SK-N-SH (cell line): ENCODE measurements around the gene DPYSL5. TPM values are rescaled to one million over a fixed set of nuclear protein-coding genes. Genes with fewer than 3 reads are reported as not detected.

Experiments used
- CTCF ChIA-PET: fragments of 300-600, 350-600 bp; formaldehyde crosslinking; extraction: SDS; loops from one replicate; lab custom pipeline; 2021; lab: Yijun Ruan, JAX
- POLR2A ChIA-PET: fragments of 350-600 bp; sonication (Branson Sonifier 250); formaldehyde crosslinking; extraction: SDS; loops from one replicate; lab custom pipeline; 2020; ENCODE audit warnings: antibody characterized with exemption, inconsistent platforms; lab: Yijun Ruan, JAX
- DNase-seq: peaks from one replicate; pipeline ENCODE4 v3.0.0; 2012
- H2AFZ ChIP-seq: fragments of 200-600 bp; sonication (generic); 2 replicates; pipeline ENCODE4 v1.8.1; 2016; ENCODE audit warnings: antibody characterized with exemption, mild to moderate bottlenecking, low read depth
- H3F3A ChIP-seq: fragments of 200-600 bp; sonication (generic); replicated peaks from 2 replicates; pipeline ENCODE3; 2016; ENCODE audit warnings: antibody characterized with exemption, mild to moderate bottlenecking; ENCODE audit not compliant: insufficient read depth
- H3K27ac ChIP-seq, 2 experiments: fragments of 200-500 bp in 1 of 2; fragments of 200-600 bp in 1 of 2; sonication (Bioruptor generic) in 1 of 2; sonication (generic), shearing (Covaris generic) in 1 of 2; 2 replicates each; pipeline versions ENCODE4 v1.5.1 to v1.6.1; 2014 to 2016; ENCODE audit warnings: low read depth in 2 of 2, inconsistent platforms in 1 of 2, low read length in 1 of 2, mild to moderate bottlenecking in 1 of 2, mixed read lengths in 1 of 2
- H3K27me3 ChIP-seq: fragments of 200-600 bp; sonication (generic), shearing (Covaris generic); 2 replicates; pipeline ENCODE4 v1.6.1; 2016; ENCODE audit warnings: mixed run types; ENCODE audit not compliant: insufficient read depth
- H3K36me3 ChIP-seq, 2 experiments: fragments of 200-500 bp in 1 of 2; fragments of 200-600 bp in 1 of 2; sonication (Bioruptor generic) in 1 of 2; sonication (generic) in 1 of 2; replicated peaks in 1 of 2; 2 replicates each; pipeline versions ENCODE3 to v1.5.1; 2014 to 2016; ENCODE audit warnings: low read length in 1 of 2, mild to moderate bottlenecking in 1 of 2; ENCODE audit not compliant: insufficient read depth in 2 of 2, control insufficient read depth in 1 of 2
- H3K4me1 ChIP-seq, 2 experiments: fragments of 200-500 bp in 1 of 2; fragments of 200-600 bp in 1 of 2; sonication (Bioruptor generic) in 1 of 2; sonication (generic), shearing (Covaris generic) in 1 of 2; 2 replicates each; pipeline versions ENCODE4 v1.5.1 to v1.6.1; 2014 to 2016; ENCODE audit warnings: low read depth in 1 of 2, low read length in 1 of 2, mixed run types in 1 of 2; ENCODE audit not compliant: insufficient read depth in 2 of 2, control insufficient read depth in 1 of 2
- H3K4me2 ChIP-seq: fragments of 200-600 bp; sonication (generic), shearing (Covaris generic); 2 replicates; pipeline ENCODE4 v1.6.1; 2017; ENCODE audit warnings: mixed run types
- H3K4me3 ChIP-seq, 2 experiments: fragments of 200-500 bp in 1 of 2; fragments of 200-600 bp in 1 of 2; sonication (Bioruptor generic) in 1 of 2; sonication (generic), shearing (Covaris generic) in 1 of 2; 2 replicates each; pipeline versions ENCODE4 v1.5.1 to v1.8.1; 2014 to 2016; ENCODE audit warnings: low read depth in 2 of 2, inconsistent platforms in 1 of 2, low read length in 1 of 2, mild to moderate bottlenecking in 1 of 2, mixed read lengths in 1 of 2, moderate library complexity in 1 of 2
- H3K79me2 ChIP-seq: fragments of 200-600 bp; sonication (generic); 2 replicates; pipeline ENCODE4 v1.8.1; 2017; ENCODE audit warnings: mild to moderate bottlenecking; ENCODE audit not compliant: insufficient read depth
- H3K9ac ChIP-seq: fragments of 200-600 bp; sonication (generic); 2 replicates; pipeline ENCODE4 v1.6.1; 2017; ENCODE audit warnings: mixed run types
- H3K9me2 ChIP-seq: fragments of 200-600 bp; sonication (generic); 2 replicates; pipeline ENCODE4 v1.6.1; 2017; ENCODE audit warnings: mixed run types
- H3K9me3 ChIP-seq: fragments of 200-600 bp; sonication (generic); 2 replicates; pipeline ENCODE4 v1.6.1; 2017; ENCODE audit warnings: mixed run types, mild to moderate bottlenecking, moderate library complexity
- H4K20me1 ChIP-seq: fragments of 200-600 bp; sonication (generic); 2 replicates; pipeline ENCODE4 v1.6.1; 2017; ENCODE audit warnings: mild to moderate bottlenecking, mixed run types; ENCODE audit not compliant: insufficient read depth
- FOSL2 ChIP-seq: IDR thresholded peaks from 2 replicates; pipeline ENCODE4 v1.4.0; 2012; ENCODE audit warnings: low read depth, mild to moderate bottlenecking, moderate library complexity, borderline replicate concordance
- GABPA ChIP-seq: IDR thresholded peaks from 2 replicates; pipeline ENCODE4 v1.4.0; 2012; ENCODE audit warnings: low read depth, mild to moderate bottlenecking
- JUND ChIP-seq: IDR thresholded peaks from 2 replicates; pipeline ENCODE4 v1.4.0; 2012
- MXI1 ChIP-seq: IDR thresholded peaks from 2 replicates; pipeline ENCODE4 v1.6.1; 2012; ENCODE audit warnings: mild to moderate bottlenecking, low read depth, low read length, improper control_type of control experiment
- NFIC ChIP-seq: IDR thresholded peaks from 2 replicates; pipeline ENCODE4 v1.4.0; 2012; ENCODE audit warnings: borderline replicate concordance
- RAD21 ChIP-seq: IDR thresholded peaks from 2 replicates; pipeline ENCODE4 v1.6.1; 2012; ENCODE audit warnings: mild to moderate bottlenecking, low read length
- RXRA ChIP-seq: IDR thresholded peaks from 2 replicates; pipeline ENCODE4 v1.4.0; 2012; ENCODE audit warnings: low read depth, mild to moderate bottlenecking, borderline replicate concordance
- SMC3 ChIP-seq: IDR thresholded peaks from 2 replicates; pipeline ENCODE4 v1.6.1; 2012; ENCODE audit warnings: low read depth, low read length, improper control_type of control experiment
- TAF1 ChIP-seq: IDR thresholded peaks from 2 replicates; pipeline ENCODE4 v1.6.1; 2012; ENCODE audit warnings: low read depth, mild to moderate bottlenecking, low read length, moderate library complexity, borderline replicate concordance
- TEAD4 ChIP-seq: IDR thresholded peaks from 2 replicates; pipeline ENCODE4 v1.4.0; 2012; ENCODE audit warnings: mild to moderate bottlenecking, borderline replicate concordance; ENCODE audit not compliant: insufficient read depth
- WGBS: methylation state at CpG from one replicate; pipeline ENCODE4 v1.1.6; 2017; ENCODE audit warnings: low lambda C conversion rate; 5-methylcytosine and 5-hydroxymethylcytosine counted together
- polyA plus RNA-seq, 3 experiments: library from polyadenylated mRNA; depleted of rRNA; stranded (reverse); fragments of >200 nt; gene quantifications; 2 replicates each; pipeline ENCODE4 v1.2.3, GENCODE V29; 2012
- TF ChIP-seq, protein P1 (sequence below): IDR thresholded peaks from 2 replicates; pipeline ENCODE4 v1.4.0; 2012; ENCODE audit warnings: low read depth, borderline replicate concordance
- TF ChIP-seq, protein P2 (sequence below): fragments of 150-350 bp; IDR thresholded peaks from 2 replicates; pipeline ENCODE4 v1.6.1; 2017; ENCODE audit warnings: antibody characterized with exemption, low read length, low read depth, borderline replicate concordance
- TF ChIP-seq, protein P3 (sequence below): IDR thresholded peaks from 2 replicates; pipeline ENCODE4 v1.4.0; 2012; ENCODE audit warnings: low read depth
- TF ChIP-seq, protein P4 (sequence below): IDR thresholded peaks from 2 replicates; pipeline ENCODE4 v1.6.1; 2012; ENCODE audit warnings: mild to moderate bottlenecking, low read depth, low read length, moderate library complexity

DPYSL5 gene
- polyA plus RNA-seq, 1 of the 3 experiments (the other 2 are of a cell fraction), result 0.79 TPM

DNA sequence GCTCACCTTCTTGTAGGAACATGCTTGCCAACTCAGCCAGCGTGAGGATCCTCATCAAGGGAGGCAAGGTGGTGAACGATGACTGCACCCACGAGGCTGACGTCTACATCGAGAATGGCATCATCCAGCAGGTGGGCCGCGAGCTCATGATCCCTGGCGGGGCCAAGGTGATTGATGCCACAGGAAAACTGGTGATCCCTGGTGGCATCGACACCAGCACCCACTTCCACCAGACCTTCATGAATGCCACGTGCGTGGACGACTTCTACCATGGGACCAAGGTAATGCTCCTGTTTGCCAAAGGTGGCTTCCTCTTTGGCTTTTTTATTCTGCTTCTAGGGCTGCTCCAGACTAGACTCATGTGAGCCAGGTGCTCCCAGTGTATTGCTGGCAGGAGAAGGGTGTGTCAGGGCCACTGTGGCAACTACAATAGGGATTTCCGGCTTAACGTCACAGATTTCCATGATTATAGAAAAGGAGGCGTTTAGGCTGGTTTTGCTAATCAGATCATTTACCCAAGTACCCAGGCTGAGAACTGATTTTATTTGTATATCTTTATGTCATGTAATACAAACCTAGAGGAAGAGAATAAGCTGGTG, 50.6 kb downstream of the DPYSL5 start:
- Histone ChIP-seq H3K4me2 (no peak overlapping the region), H3K9me2 (no peaks in the 10 kb centered on the region), H4K20me1 (no peaks in the 10 kb centered on the region), H3K27ac (no peak overlapping the region; a peak in 1 of 4 replicates), H3F3A (no peaks in the 10 kb centered on the region), H3K4me1 (peaks cover 0 to 11% of the 10 kb centered on the region in 2 experiments; a peak in 1 of 4 replicates), H3K27me3 (peaks cover 36% of the 10 kb centered on the region), H3K79me2 (no peaks in the 10 kb centered on the region), H3K36me3 (peaks cover 0 to 8% of the 10 kb centered on the region in 2 experiments), H3K4me3 (no peak overlapping the region), H2AFZ (no peak overlapping the region), H3K9ac (no peak overlapping the region), H3K9me3 (no peaks in the 10 kb centered on the region)
- no peak for DNase-seq
- CTCF ChIA-PET, result interaction anchor here (0.8 to 2.6 kb wide), 6 partner anchors 11 to 114 kb away, joined by 3 to 13 read pairs (median 4); no protein-coding TSS in a partner anchor
- POLR2A ChIA-PET, result interaction anchor here (1.2 kb wide), 1 partner anchor 8 kb away, joined by 4 read pairs; no protein-coding TSS in a partner anchor
- TF ChIP-seq NFIC (no peak), RXRA (no peak), MXI1 (no peak), TEAD4 (no peak), TAF1 (no peak), FOSL2 (no peak), JUND (no peak), RAD21 (no peak), GABPA (no peak)
- TF ChIP-seq, protein P1, sequence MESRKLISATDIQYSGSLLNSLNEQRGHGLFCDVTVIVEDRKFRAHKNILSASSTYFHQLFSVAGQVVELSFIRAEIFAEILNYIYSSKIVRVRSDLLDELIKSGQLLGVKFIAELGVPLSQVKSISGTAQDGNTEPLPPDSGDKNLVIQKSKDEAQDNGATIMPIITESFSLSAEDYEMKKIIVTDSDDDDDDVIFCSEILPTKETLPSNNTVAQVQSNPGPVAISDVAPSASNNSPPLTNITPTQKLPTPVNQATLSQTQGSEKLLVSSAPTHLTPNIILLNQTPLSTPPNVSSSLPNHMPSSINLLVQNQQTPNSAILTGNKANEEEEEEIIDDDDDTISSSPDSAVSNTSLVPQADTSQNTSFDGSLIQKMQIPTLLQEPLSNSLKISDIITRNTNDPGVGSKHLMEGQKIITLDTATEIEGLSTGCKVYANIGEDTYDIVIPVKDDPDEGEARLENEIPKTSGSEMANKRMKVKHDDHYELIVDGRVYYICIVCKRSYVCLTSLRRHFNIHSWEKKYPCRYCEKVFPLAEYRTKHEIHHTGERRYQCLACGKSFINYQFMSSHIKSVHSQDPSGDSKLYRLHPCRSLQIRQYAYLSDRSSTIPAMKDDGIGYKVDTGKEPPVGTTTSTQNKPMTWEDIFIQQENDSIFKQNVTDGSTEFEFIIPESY, result no peak
- TF ChIP-seq, protein P2, sequence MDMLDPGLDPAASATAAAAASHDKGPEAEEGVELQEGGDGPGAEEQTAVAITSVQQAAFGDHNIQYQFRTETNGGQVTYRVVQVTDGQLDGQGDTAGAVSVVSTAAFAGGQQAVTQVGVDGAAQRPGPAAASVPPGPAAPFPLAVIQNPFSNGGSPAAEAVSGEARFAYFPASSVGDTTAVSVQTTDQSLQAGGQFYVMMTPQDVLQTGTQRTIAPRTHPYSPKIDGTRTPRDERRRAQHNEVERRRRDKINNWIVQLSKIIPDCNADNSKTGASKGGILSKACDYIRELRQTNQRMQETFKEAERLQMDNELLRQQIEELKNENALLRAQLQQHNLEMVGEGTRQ, result no peak
- TF ChIP-seq, protein P3, sequence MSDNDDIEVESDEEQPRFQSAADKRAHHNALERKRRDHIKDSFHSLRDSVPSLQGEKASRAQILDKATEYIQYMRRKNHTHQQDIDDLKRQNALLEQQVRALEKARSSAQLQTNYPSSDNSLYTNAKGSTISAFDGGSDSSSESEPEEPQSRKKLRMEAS, result no peak
- WGBS, result 66% methylated on average over 15 of the region's 15 CpGs

DNA sequence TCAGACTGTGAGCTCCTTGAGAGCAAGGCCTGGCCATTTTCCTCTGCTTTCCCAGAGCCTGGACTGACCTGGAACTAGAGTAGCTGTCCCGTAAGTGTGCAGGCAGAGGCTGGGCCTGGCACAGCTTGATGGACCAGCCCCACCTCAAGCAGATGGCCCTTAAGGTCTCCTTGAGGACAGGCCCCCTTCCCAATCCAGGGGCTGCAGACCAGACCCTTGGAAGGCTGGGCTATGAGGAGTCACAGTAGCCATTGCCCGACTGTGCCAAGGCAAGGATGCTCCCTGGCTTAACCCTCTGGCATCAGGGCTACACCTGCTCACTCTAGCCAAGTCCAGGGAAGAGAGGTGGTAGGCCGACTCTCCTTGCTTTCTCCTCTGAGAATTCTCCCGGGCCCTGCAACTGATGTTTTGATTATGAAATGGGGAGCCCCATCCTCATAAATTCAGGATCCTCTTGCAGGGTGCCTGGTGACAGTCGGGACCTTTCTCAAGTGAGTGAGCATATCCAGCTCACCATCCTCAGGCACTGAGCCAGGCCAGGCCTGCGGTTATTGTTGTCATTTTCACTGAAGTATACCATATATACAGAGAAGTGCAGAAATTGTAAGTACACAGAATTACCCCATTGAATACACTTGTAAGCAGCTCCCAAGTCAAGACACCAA, 51.7 kb downstream of the DPYSL5 start:
- H3K9me3 ChIP-seq, result no peaks in the 10 kb centered on the region
- no peak overlapping the region for H3K9ac ChIP-seq
- POLR2A ChIA-PET, result interaction anchor here (1.2 kb wide), 1 partner anchor 9 kb away, joined by 4 read pairs; no protein-coding TSS in a partner anchor
- peaks cover 0 to 8% of the 10 kb centered on the region in 2 experiments for H3K36me3 ChIP-seq
- H3F3A ChIP-seq, result no peaks in the 10 kb centered on the region
- CTCF ChIA-PET, result interaction anchor here (0.8 to 2.6 kb wide), 7 partner anchors 10 to 53 kb away, joined by 3 to 13 read pairs (median 3); no protein-coding TSS in a partner anchor
- H3K27me3 ChIP-seq, result peaks cover 42% of the 10 kb centered on the region
- no peak overlapping the region for H3K4me2 ChIP-seq
- no peak overlapping the region for H3K4me3 ChIP-seq
- DNase-seq, result no peak
- H2AFZ ChIP-seq, result no peak overlapping the region
- no peak overlapping the region; a peak in 1 of 4 replicates for H3K27ac ChIP-seq
- no peaks in the 10 kb centered on the region for H4K20me1 ChIP-seq
- no peaks in the 10 kb centered on the region for H3K79me2 ChIP-seq
- no peaks in the 10 kb centered on the region for H3K9me2 ChIP-seq
- WGBS, result 48% methylated on average over 5 of the region's 6 CpGs
- peaks cover 0 to 11% of the 10 kb centered on the region in 2 experiments; a peak in 1 of 4 replicates for H3K4me1 ChIP-seq
- no peak for TF ChIP-seq RXRA
- no peak for TF ChIP-seq GABPA
- no peak for TF ChIP-seq MXI1
- TF ChIP-seq SMC3, result no peak
- TF ChIP-seq, protein P4, sequence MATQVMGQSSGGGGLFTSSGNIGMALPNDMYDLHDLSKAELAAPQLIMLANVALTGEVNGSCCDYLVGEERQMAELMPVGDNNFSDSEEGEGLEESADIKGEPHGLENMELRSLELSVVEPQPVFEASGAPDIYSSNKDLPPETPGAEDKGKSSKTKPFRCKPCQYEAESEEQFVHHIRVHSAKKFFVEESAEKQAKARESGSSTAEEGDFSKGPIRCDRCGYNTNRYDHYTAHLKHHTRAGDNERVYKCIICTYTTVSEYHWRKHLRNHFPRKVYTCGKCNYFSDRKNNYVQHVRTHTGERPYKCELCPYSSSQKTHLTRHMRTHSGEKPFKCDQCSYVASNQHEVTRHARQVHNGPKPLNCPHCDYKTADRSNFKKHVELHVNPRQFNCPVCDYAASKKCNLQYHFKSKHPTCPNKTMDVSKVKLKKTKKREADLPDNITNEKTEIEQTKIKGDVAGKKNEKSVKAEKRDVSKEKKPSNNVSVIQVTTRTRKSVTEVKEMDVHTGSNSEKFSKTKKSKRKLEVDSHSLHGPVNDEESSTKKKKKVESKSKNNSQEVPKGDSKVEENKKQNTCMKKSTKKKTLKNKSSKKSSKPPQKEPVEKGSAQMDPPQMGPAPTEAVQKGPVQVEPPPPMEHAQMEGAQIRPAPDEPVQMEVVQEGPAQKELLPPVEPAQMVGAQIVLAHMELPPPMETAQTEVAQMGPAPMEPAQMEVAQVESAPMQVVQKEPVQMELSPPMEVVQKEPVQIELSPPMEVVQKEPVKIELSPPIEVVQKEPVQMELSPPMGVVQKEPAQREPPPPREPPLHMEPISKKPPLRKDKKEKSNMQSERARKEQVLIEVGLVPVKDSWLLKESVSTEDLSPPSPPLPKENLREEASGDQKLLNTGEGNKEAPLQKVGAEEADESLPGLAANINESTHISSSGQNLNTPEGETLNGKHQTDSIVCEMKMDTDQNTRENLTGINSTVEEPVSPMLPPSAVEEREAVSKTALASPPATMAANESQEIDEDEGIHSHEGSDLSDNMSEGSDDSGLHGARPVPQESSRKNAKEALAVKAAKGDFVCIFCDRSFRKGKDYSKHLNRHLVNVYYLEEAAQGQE, result no peak
- no peak for TF ChIP-seq RAD21
- TF ChIP-seq, protein P3, result no peak
- TF ChIP-seq, protein P1, result no peak
